ENCODE data around the gene PITPNM3.

Gene PITPNM3

DNA sequence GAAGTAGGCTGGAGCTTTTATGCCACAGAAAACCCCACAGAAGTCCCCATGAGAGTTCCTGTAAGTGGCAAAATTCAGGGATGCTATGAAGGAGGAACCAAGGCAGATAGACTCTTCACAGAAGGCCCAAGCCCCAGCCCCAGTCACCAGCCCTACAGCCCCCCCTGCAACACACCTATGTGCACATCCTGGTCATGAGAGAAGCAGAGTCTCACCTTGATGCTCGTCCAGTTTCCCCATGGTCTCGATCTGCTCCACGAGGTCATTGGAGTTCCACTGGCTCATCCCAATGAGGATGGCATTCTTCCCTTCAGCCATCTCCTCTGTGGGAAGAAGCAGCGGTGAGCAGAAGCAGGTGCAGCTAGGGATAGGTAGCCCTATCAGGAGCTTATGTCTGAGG lies 31.2 kb downstream of the PITPNM3 start:
- no peak for DNase-seq

DNA sequence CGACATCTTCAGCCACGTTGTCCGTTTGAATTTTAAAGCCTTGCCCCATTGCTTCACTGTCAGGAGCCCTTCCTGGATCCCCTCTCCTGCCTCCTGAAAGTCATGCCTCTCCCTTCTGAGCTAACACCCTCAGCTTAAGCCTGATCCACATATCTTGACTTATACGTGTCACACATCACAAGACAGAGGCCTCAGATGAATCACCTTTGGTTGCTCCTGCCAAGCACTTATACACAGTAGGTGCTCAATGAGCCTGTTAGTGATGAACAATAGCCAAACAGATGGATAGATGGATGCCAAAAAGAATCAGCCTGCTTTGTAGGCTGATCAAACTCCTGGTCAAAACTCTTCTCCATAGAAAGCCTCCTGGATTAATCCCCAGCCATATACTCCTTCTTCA lies 31.8 kb downstream of the PITPNM3 start:
- no peak for DNase-seq

- no peak for DNase-seq
Measured at GRCh38 chr17:6523809-6524355, 32.5 kb downstream of the PITPNM3 start.

GRCh38 chr17:6523330-6523729 lies 33.0 kb downstream of the PITPNM3 start:
- no peak for DNase-seq

DNA sequence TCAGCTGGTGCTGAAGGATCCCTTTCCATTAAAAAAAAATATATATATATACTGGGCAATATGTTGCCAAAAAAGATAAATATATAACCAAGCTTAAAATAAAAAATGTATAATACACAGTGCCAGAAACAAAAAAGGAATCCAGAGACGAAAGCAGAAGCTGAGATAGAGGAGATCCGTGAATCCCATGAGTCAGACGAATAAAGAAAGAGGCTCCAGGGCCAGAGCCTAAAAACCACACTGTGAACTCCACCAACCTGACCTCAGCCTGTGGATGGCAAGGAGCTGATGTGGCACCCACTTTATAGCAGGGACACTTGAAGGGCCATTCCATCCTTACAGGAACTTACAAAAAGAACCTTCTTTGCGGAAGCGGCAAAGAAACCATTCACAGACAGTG lies 34.8 kb downstream of the PITPNM3 start:
- no peak for DNase-seq

DNA sequence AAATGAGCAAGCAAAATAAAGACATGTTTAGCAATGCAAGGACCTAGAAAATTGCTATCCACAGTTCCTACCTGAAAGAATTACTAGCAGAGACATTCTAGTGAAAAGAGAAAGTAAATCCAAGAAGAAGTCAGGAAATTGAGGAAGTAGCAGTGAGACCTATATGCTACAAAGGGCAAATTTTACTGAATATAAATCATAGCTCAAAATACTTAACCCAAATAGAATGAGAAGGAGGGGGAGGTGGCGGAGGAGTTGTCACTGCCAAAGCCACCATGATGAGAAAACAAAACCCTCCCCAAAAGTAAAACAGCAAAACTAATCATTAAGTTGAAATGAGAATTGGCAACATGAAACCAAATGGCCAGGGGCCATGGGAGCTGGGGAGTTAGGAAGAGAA lies 39.3 kb downstream of the PITPNM3 start:
- DNase-seq, result no peak

DNA sequence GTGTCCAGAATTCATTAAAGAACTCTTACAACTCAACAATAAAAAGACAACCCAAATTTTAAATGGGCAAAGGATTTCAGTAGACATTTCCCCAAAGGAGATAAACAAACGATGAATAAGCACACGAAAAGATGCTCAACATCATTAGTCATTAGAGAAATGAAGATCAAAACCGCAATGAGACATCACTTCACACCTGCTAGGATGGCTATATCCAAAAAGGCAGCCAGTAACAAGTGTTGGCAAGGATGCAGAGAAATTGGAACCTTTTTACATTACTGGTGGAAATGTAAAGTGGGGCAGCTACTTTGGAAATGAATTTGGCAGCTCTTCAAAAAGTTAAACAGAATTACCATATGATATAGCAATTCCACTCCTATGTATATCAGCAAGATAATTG lies 42.0 kb downstream of the PITPNM3 start:
- no peak for DNase-seq

GRCh38 chr17:6512552-6512951 lies 43.8 kb downstream of the PITPNM3 start:
- DNase-seq, result no peak

- no peak for DNase-seq
Measured at GRCh38 chr17:6510321-6510977, 45.9 kb downstream of the PITPNM3 start.

- no peak for DNase-seq
Measured at GRCh38 chr17:6509921-6510320, 46.4 kb downstream of the PITPNM3 start.

GRCh38 chr17:6509031-6509771 lies 47.2 kb downstream of the PITPNM3 start:
- DNase-seq, result no peak

- no peak for DNase-seq
Measured at GRCh38 chr17:6508519-6509030, 47.8 kb downstream of the PITPNM3 start.

- DNase-seq, result no peak
Measured at GRCh38 chr17:6508016-6508415, 48.3 kb downstream of the PITPNM3 start.

DNA sequence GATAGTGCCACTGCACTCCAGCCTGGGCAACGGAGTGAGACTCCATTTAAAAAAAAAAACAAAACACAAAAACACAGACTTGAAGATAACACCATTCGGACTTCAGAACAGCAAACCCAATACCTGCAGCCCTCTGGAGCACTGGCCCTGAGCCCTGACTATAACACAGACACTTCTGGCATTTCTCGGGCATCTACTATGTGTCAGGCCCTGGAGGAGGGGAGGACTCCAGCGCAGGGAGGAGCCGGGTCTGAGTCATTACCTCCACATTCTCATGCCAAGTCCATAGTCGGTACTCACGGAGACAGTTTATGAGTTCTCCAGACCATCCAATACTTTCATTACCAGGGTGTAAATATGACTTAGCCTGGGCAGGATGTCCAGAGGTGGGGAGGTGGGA lies 48.8 kb downstream of the PITPNM3 start:
- DNase-seq, result no peak

- no peak for DNase-seq
Measured at GRCh38 chr17:6506679-6507231, 49.6 kb downstream of the PITPNM3 start.

DNA sequence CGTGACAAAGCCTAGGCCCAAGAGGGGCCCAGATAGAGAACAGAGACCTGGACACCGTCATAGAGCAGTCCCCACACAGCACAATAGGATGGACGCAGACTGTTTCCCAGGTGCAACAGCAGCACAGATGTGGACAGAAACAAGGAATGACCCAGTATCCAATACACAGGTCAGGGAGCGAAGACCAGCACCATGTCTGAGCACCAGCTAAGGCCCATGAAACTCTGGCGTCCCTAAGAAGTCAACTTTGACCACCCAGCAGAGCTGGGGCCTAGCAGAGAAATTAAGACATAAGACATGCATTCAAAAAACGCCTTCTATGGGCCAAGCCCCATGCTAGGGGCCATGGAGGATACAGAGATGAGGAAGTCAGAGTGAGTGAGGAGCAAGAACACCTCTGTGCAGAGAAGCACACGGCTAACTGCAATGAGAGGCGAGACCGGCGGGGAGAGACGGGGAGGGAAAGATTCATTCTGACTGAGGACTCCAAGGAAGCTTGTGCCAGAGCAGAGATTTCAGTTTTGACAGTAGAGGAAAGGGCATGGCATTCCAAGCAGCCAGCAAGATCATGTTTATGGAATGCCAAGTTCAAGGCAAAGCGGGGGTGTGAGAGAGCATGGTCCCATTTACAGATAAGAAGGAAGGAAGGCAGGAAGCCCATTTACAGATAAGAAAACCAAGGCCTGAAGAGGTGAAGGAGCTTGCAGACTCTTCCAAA lies 50.8 kb downstream of the PITPNM3 start:
- no peak for DNase-seq

- DNase-seq, result no peak
Measured at GRCh38 chr17:6503641-6504195, 52.6 kb downstream of the PITPNM3 start.

DNA sequence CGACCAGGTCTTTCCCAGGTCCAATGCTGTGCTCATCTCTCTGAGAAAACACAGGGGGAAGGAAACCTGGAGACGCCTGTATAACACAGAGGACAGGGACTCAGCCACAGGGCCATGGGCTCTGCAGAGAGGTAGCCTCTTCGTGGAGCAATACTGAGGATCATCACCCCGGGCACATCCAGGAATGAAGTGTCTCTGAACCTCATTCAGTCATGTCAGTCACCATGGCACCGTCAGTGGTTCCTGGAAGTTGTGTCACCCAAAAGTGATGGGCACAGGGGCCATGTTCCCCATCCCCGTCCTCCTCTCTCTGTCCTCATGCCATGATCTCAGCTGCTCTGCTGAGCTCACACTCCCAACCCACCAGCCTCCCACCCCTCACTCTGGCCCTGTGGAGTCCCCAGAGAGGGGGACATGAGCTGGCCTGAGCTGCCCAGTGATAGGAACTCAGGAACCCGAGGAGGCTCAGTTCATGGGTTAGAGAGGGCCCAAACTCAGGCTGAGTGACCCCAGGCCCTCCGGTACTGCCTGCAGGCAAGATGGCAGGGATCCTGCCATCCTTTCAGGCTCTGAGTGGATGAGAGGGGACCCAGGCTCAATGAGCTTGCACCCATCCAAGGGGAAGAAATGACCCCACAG lies 53.4 kb downstream of the PITPNM3 start:
- DNase-seq, result no peak

- no peak for DNase-seq
Measured at GRCh38 chr17:6502142-6502541, 54.2 kb downstream of the PITPNM3 start.

DNA sequence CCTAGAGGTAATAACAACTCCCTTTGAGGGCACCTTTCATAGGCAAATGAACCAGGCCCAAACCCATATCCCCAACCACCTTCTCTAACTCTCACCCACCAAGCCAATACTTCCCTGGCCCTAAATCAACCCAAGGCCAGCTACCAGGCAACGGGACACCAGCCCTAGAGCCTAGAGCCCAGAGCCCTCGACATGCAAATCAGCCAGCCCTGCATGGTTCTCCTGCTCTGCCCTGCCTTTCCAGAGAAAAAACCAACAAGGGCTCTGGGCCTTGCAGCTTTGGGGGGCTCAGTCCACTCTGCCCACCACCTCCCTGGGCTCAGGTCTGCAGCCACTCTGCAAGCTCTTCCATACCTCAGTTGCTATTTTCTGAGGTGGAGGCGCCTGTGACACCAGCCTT lies 55.0 kb downstream of the PITPNM3 start:
- DNase-seq, result no peak

- DNase-seq, result no peak
Measured at GRCh38 chr17:6498901-6499540, 57.3 kb downstream of the PITPNM3 start.

GRCh38 chr17:6498356-6498755 lies 58.0 kb downstream of the PITPNM3 start:
- no peak for DNase-seq

Data from CD4-positive, alpha-beta T cell treated with Interleukin-21 for 1 hour (primary cell).